Astrocyte of the cerebellum (primary cell): ENCODE data around the gene SHOX.

Experiments
- DNase-seq: peaks from one replicate; pipeline ENCODE4 v3.0.0-alpha.2; 2011; ENCODE audit warnings: low read depth
- H3K4me3 ChIP-seq: 2 replicates; pipeline ENCODE4 v1.5.1; 2011; ENCODE audit warnings: mild to moderate bottlenecking, low read depth, low read length, moderate library complexity
- CTCF ChIP-seq: IDR thresholded peaks from 2 replicates; pipeline ENCODE4 v1.5.1; 2012; ENCODE audit warnings: low read length, low read depth, moderate library complexity, mild to moderate bottlenecking; ENCODE audit errors: missing control alignments
- in situ Hi-C: cut with HindIII; loops from 2 replicates; pipeline ENCODE4 v1.10.0; 2017; ENCODE audit warnings: low sequenced_read_pairs

Gene SHOX

DNA sequence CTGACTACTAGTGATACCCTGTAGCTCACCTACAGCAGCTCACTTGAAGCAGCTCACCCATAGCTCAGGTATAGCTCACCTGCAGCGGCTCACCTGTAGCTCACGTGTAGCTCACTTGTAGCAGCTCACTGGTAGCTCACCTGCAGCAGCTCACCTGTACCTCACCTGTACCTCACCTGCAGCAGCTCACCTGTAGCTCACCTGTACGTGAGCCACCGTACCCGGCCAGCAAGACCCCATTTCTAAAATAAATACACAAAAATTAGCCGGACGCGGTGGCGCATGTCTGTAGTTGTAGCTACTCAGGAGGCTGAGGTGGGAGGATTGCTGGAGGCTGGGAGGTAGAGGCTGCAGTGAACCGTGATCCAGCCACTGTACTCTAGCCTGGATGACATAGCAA lies 30.6 kb downstream of the SHOX start:
- TF ChIP-seq CTCF, result no peak
- in situ Hi-C loops, result no loop called here
- H3K4me3 ChIP-seq, result no peak overlapping the region
- DNase-seq, result no peak

GRCh38 chrX:662126-662525 lies 31.5 kb downstream of the SHOX start:
- DNase-seq, result no peak
- H3K4me3 ChIP-seq, result no peak overlapping the region
- in situ Hi-C loops, result no loop called here
- no peak for TF ChIP-seq CTCF

DNA sequence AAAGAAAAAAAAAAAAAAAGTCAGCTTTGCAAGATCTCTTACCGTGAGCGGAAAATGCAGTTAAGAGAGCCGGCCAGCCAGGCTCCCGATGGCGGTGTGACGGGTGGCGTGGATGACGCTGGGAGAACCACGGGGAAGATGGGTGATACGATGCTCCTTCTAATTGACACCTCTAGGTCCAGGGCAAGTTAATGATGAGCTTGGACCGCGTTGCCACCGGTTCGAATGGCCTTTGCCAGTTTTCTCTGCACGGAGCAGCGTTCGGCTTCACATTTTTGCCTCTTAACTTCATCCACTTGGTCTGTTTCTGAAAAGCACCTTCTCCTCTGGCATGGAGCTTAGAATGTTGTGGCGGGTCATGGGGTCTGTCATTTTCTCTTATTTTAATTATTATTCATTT lies 33.2 kb downstream of the SHOX start:
- in situ Hi-C loops, result no loop called here
- TF ChIP-seq CTCF, result no peak
- H3K4me3 ChIP-seq, result no peak overlapping the region
- DNase-seq, result no peak

DNA sequence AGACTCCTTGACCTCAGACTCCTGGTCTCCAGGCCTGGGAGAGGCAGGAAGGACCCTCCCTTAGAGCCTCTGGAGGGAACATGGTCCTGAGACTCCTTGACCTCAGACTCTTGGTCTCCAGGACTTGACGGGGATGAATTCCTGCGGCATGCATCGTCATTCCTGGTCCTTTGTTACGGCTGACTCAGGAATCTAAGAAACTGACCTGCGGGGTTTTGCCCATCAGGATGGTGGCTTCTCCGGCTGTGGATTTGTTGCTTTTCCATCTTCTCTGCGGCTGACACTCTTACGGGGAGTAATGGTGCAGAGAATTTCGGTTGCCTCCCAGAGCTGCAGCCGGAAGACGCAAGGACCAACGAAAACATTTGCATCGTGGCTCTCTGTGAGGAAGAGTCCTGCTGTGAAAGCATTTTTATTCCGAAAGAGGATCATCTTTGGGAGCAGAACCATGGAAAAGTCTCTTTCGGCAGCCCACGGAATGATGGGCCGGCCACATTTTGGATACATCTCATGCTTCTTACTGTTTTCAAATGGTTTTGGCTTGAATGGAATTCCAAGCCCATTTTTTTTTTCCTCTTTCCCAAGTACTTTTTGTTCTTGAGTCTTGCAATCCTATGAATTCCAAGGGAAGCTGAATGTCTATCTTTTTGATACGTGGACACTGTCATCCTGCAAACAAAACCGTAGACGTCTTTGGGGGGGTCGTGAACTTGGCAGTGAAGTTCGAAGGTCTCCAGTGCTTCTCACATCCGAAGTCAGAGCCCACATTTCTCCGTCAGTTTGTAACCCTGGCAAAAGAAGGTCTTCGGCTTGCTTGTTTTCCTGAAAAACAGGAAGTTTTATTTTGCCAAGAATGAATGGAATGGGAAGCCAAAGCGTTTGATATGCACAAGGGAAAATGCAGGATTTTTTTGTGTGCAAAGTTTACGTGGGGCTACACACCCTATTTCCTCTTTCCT lies 36.5 kb downstream of the SHOX start:
- in situ Hi-C loops, result no loop called here
- TF ChIP-seq CTCF, result no peak
- peak; percentile 81 for DNase-seq
- H3K4me3 ChIP-seq, result no peak overlapping the region

DNA sequence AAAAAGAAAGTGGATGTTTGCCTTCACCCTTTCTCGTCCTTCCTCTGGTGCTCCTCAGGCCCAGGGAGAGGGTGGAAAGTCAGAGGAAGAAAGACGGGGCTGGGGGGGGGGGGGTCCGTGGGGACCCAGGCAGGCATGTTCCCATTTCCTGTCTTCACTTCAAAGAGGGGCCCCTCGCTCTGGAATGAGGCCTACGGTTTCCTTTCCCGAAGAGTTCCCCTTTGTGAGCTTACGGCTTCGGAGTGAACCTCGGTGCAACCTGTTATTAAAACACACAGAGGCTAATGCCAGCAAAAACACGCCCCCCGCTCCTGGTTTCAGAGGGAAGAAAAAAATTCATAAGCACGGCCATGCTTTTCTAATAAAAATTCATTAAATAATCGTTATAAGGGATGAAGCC lies 40.1 kb downstream of the SHOX start:
- no peak for TF ChIP-seq CTCF
- in situ Hi-C loops, result no loop called here
- no peak overlapping the region for H3K4me3 ChIP-seq
- DNase-seq, result no peak

GRCh38 chrX:672931-673330 lies 42.3 kb downstream of the SHOX start:
- no peak for TF ChIP-seq CTCF
- in situ Hi-C loops, result no loop called here
- DNase-seq, result no peak
- no peak overlapping the region for H3K4me3 ChIP-seq
